H1 (cell line): ENCODE results near the gene TRAP1. TPM values are rescaled to one million over a fixed set of nuclear protein-coding genes. Genes with fewer than 3 reads are reported as not detected.

Experiments used
- CTCF ChIA-PET: fragments of 300-600 bp; sonication (Branson Sonifier 250); formaldehyde crosslinking; loops from one replicate; lab custom pipeline; 2021; ENCODE audit not compliant: partially characterized antibody; lab: Charles Lee
- POLR2A ChIA-PET: fragments of 300-600 bp; sonication (Branson Sonifier 250); formaldehyde crosslinking; loops from one replicate; lab custom pipeline; 2021; ENCODE audit warnings: inconsistent platforms; ENCODE audit not compliant: partially characterized antibody; lab: Charles Lee
- DNase-seq, 2 experiments: peaks; one replicate each; pipeline versions ENCODE4 v3.0.0 to v3.0.0-alpha.2; 2010 to 2022; ENCODE audit warnings: low spot score in 2 of 2, low read depth in 1 of 2, mixed read lengths in 1 of 2
- FAIRE-seq: peaks from 2 replicates; lab custom pipeline; 2011; peaks lifted over from hg19 to GRCh38; lab: Jason Lieb, UNC
- H2AFZ ChIP-seq: 2 replicates; pipeline ENCODE4 v1.8.1; 2012; ENCODE audit warnings: low read length, inconsistent platforms
- H2AK5ac ChIP-seq: 2 replicates; pipeline ENCODE4 v1.6.1; 2013; ENCODE audit warnings: low read depth, low read length
- H2BK120ac ChIP-seq: replicated peaks from 2 replicates; pipeline ENCODE3; 2013; ENCODE audit warnings: low read depth, low read length, inconsistent platforms
- H2BK12ac ChIP-seq: 2 replicates; pipeline ENCODE4 v1.6.1; 2013; ENCODE audit warnings: low read depth, low read length
- H2BK15ac ChIP-seq: 2 replicates; pipeline ENCODE4 v1.6.1; 2013; ENCODE audit warnings: low read length
- H2BK20ac ChIP-seq: 2 replicates; pipeline ENCODE4 v1.6.1; 2013; ENCODE audit warnings: low read length
- H2BK5ac ChIP-seq: 2 replicates; pipeline ENCODE4 v1.6.1; 2013; ENCODE audit warnings: low read depth, low read length
- H3K14ac ChIP-seq: 2 replicates; pipeline ENCODE4 v1.6.1; 2013; ENCODE audit warnings: inconsistent platforms; ENCODE audit not compliant: insufficient read length
- H3K18ac ChIP-seq: 2 replicates; pipeline ENCODE4 v1.6.1; 2013; ENCODE audit warnings: low read length; ENCODE audit errors: extremely low read depth
- H3K23ac ChIP-seq: 2 replicates; pipeline ENCODE4 v1.6.1; 2013; ENCODE audit warnings: inconsistent platforms; ENCODE audit not compliant: insufficient read length
- H3K23me2 ChIP-seq: 2 replicates; pipeline ENCODE4 v1.6.1; 2013; ENCODE audit warnings: low read depth, low read length
- H3K27ac ChIP-seq: 2 replicates; pipeline ENCODE4 v1.6.1; 2011; ENCODE audit warnings: low read depth, low read length, inconsistent platforms
- H3K27me3 ChIP-seq, 4 experiments: replicated peaks in 1 of 4; 1 replicate in 1 of 4; 2 replicates in 3 of 4; pipeline versions ENCODE4 v1.6.1 to v1.8.1; 2011 to 2013; ENCODE audit warnings: low read length in 3 of 4, mild to moderate bottlenecking in 3 of 4, inconsistent platforms in 2 of 4, mixed read lengths in 2 of 4, moderate library complexity in 1 of 4; ENCODE audit not compliant: control insufficient read depth in 3 of 4, insufficient read depth in 3 of 4; ENCODE audit errors: extremely low read depth in 1 of 4
- H3K36me3 ChIP-seq, 4 experiments: 2 replicates each; pipeline versions ENCODE4 v1.6.1 to v1.8.1; 2011 to 2013; ENCODE audit warnings: mild to moderate bottlenecking in 4 of 4, low read length in 3 of 4, moderate library complexity in 2 of 4, control low read depth in 1 of 4, inconsistent platforms in 1 of 4; ENCODE audit not compliant: insufficient read depth in 4 of 4, control insufficient read depth in 2 of 4
- H3K4ac ChIP-seq: replicated peaks from 2 replicates; pipeline ENCODE3; 2013; ENCODE audit warnings: low read length, low read depth, mixed read lengths, inconsistent platforms; ENCODE audit not compliant: insufficient read length
- H3K4me1 ChIP-seq, 4 experiments: replicated peaks in 1 of 4; 1 replicate in 1 of 4; 2 replicates in 3 of 4; pipeline versions ENCODE4 v1.6.1 to v1.8.1; 2011 to 2013; ENCODE audit warnings: low read length in 3 of 4, inconsistent platforms in 2 of 4, mixed read lengths in 1 of 4; ENCODE audit not compliant: insufficient read depth in 4 of 4, control insufficient read depth in 3 of 4
- H3K4me2 ChIP-seq, 2 experiments: 2 replicates each; pipeline versions ENCODE4 v1.6.1 to v1.8.1; 2011 to 2013; ENCODE audit warnings: low read depth in 2 of 2, low read length in 2 of 2, control low read depth in 1 of 2, inconsistent platforms in 1 of 2, mild to moderate bottlenecking in 1 of 2; ENCODE audit not compliant: insufficient read depth in 1 of 2
- H3K4me3 ChIP-seq, 4 experiments: fragments of 200-600, 300-600 bp in 1 of 4; sonication (generic), shearing (Covaris generic), sonication (Bioruptor Twin) in 1 of 4; 2 replicates each; pipeline versions ENCODE4 v1.5.1 to v1.8.1; 2011 to 2016; ENCODE audit warnings: low read length in 4 of 4, low read depth in 3 of 4, control low read depth in 2 of 4, inconsistent platforms in 2 of 4, mild to moderate bottlenecking in 2 of 4, mixed read lengths in 1 of 4, moderate library complexity in 1 of 4; ENCODE audit not compliant: insufficient read depth in 2 of 4; ENCODE audit errors: extremely low read depth in 1 of 4
- H3K56ac ChIP-seq: replicated peaks from 2 replicates; pipeline ENCODE3; 2013; ENCODE audit warnings: low read depth, mild to moderate bottlenecking, mixed read lengths, low read length, inconsistent platforms; ENCODE audit not compliant: insufficient read length
- H3K79me1 ChIP-seq: 2 replicates; pipeline ENCODE4 v1.6.1; 2013; ENCODE audit warnings: low read depth, low read length, control low read depth
- H3K79me2 ChIP-seq, 2 experiments: 2 replicates each; pipeline versions ENCODE4 v1.6.1 to v1.8.1; 2012 to 2013; ENCODE audit warnings: low read length in 2 of 2, mild to moderate bottlenecking in 2 of 2, inconsistent platforms in 1 of 2; ENCODE audit not compliant: insufficient read depth in 2 of 2, control insufficient read depth in 1 of 2
- H3K9ac ChIP-seq, 4 experiments: replicated peaks in 1 of 4; 1 replicate in 1 of 4; 2 replicates in 3 of 4; pipeline versions ENCODE4 v1.6.1 to v1.8.1; 2011 to 2013; ENCODE audit warnings: low read depth in 3 of 4, low read length in 3 of 4, control low read depth in 2 of 4, mild to moderate bottlenecking in 2 of 4, moderate library complexity in 2 of 4, inconsistent platforms in 1 of 4; ENCODE audit errors: extremely low read depth in 1 of 4
- H3K9me3 ChIP-seq, 2 experiments: 2 replicates each; pipeline versions ENCODE4 v1.6.1 to v1.8.1; 2012 to 2013; ENCODE audit warnings: mild to moderate bottlenecking in 2 of 2, moderate library complexity in 2 of 2, control low read depth in 1 of 2, inconsistent platforms in 1 of 2, low read depth in 1 of 2, low read length in 1 of 2, mixed read lengths in 1 of 2; ENCODE audit not compliant: insufficient read depth in 2 of 2
- H4K20me1 ChIP-seq, 2 experiments: replicated peaks in 1 of 2; 2 replicates each; pipeline versions ENCODE3 to v1.8.1; 2011 to 2013; ENCODE audit warnings: inconsistent platforms in 2 of 2, low read length in 2 of 2, mild to moderate bottlenecking in 1 of 2; ENCODE audit not compliant: insufficient read depth in 2 of 2, control insufficient read depth in 1 of 2
- H4K5ac ChIP-seq: 2 replicates; pipeline ENCODE4 v1.6.1; 2013; ENCODE audit warnings: low read length, low read depth, mixed read lengths, inconsistent platforms; ENCODE audit not compliant: insufficient read length
- H4K8ac ChIP-seq: 2 replicates; pipeline ENCODE4 v1.8.0; 2013; ENCODE audit warnings: mild to moderate bottlenecking, moderate library complexity, low read length, inconsistent platforms; ENCODE audit not compliant: insufficient read depth; ENCODE audit errors: extremely low read depth
- H4K91ac ChIP-seq: replicated peaks from 2 replicates; pipeline ENCODE3; 2013; ENCODE audit warnings: low read length, mixed read lengths, inconsistent platforms; ENCODE audit not compliant: insufficient read length
- BACH1 ChIP-seq: IDR thresholded peaks from 2 replicates; pipeline ENCODE4 v1.6.1; 2012; ENCODE audit warnings: low read length, improper control_type of control experiment
- CTBP2 ChIP-seq: IDR thresholded peaks from 2 replicates; pipeline ENCODE4 v1.7.0; 2011; ENCODE audit warnings: borderline replicate concordance, mild to moderate bottlenecking, moderate library complexity, mixed read lengths, low read length; ENCODE audit not compliant: insufficient read depth, insufficient read length
- EGR1 ChIP-seq: IDR thresholded peaks from 2 replicates; pipeline ENCODE4 v1.6.1; 2011; ENCODE audit warnings: low read depth, low read length, borderline replicate concordance
- FOSL1 ChIP-seq: IDR thresholded peaks from 2 replicates; pipeline ENCODE4 v1.6.1; 2011; ENCODE audit warnings: mild to moderate bottlenecking, low read depth, low read length, moderate library complexity; ENCODE audit not compliant: insufficient read depth
- HDAC6 ChIP-seq: IDR thresholded peaks from one replicate; pipeline ENCODE4 v1.7.1; 2012; ENCODE audit warnings: low read depth, mild to moderate bottlenecking, inconsistent platforms, low read length, moderate library complexity
- POLR2A ChIP-seq, 2 experiments: IDR thresholded peaks; 1 replicate in 1 of 2; 2 replicates in 1 of 2; pipeline ENCODE4 v1.6.1; 2011; ENCODE audit warnings: low read depth in 2 of 2, low read length in 2 of 2, mild to moderate bottlenecking in 2 of 2; ENCODE audit errors: control extremely low read depth in 1 of 2
- RAD21 ChIP-seq, 2 experiments: IDR thresholded peaks in 1 of 2; conservative IDR thresholded peaks in 1 of 2; 2 replicates each; pipeline ENCODE4 v1.6.1; 2011; ENCODE audit warnings: low read depth in 2 of 2, low read length in 2 of 2, improper control_type of control experiment in 1 of 2, inconsistent platforms in 1 of 2, mild to moderate bottlenecking in 1 of 2, moderate library complexity in 1 of 2
- RFX5 ChIP-seq: IDR thresholded peaks from 2 replicates; pipeline ENCODE4 v1.6.1; 2011; ENCODE audit warnings: low read depth, low read length, improper control_type of control experiment, borderline replicate concordance
- TAF7 ChIP-seq: optimal IDR thresholded peaks from 2 replicates; pipeline ENCODE3; 2011; ENCODE audit warnings: low read depth, mild to moderate bottlenecking, inconsistent platforms, low read length, moderate library complexity, borderline replicate concordance
- TCF12 ChIP-seq: IDR thresholded peaks from 2 replicates; pipeline ENCODE4 v1.6.1; 2011; ENCODE audit warnings: low read depth, mild to moderate bottlenecking, low read length
- ZNF274 ChIP-seq: IDR thresholded peaks from 2 replicates; pipeline ENCODE4 v1.7.0; 2012; ENCODE audit warnings: low read length, borderline replicate concordance; ENCODE audit errors: extremely low read depth
- WGBS, 2 experiments: shearing (Covaris generic) in 1 of 2; methylation state at CpG; one replicate each; pipeline versions ENCODE4 v1.1.6 to v1.1.7; 2013 to 2015; ENCODE audit warnings: low lambda C conversion rate in 2 of 2, mixed read lengths in 2 of 2, inconsistent platforms in 1 of 2, low coverage in 1 of 2, missing lambda C conversion rate in 1 of 2; ENCODE audit not compliant: insufficient replicate concordance in 2 of 2, insufficient coverage in 1 of 2, insufficient read length in 1 of 2; ENCODE audit errors: extremely low coverage in 1 of 2, missing lambda C conversion rate in 1 of 2; 5-methylcytosine and 5-hydroxymethylcytosine counted together
- polyA plus RNA-seq, 7 experiments: library from polyadenylated mRNA; depleted of rRNA in 3 of 7; stranded (reverse) in 5 of 7; unstranded in 2 of 7; fragments of >200 nt in 5 of 7; fragments of 200-250 nt in 2 of 7; gene quantifications; 1 replicate in 5 of 7; 2 replicates in 1 of 7; 4 replicates in 1 of 7; pipeline versions ENCODE4 v1.2.1 to v1.2.3, GENCODE V29; 2011 to 2013; ENCODE audit warnings: missing spikeins in 2 of 7, mixed read lengths in 2 of 7
- total RNA-seq: library from RNA; stranded (reverse); fragmentation: NEBNext Ultra II Directional; extraction: Animal tissue kit (Norgen Biotek cat#: 25700); gene quantifications from 2 replicates; pipeline ENCODE4 v1.2.1, GENCODE V29; 2021

TRAP1 gene
- total and polyA plus RNA-seq, 2 of the 8 experiments (the other 6 are each of a cell fraction or from before 2014, with no cell fraction given) = 215 to 283 TPM

- Histone ChIP-seq H2BK120ac (no peak overlapping the region), H4K8ac (no peak overlapping the region; the same call in 1 of the 2 replicates), H3K27ac (no peak overlapping the region), H4K91ac (no peak overlapping the region), H3K4ac (no peak overlapping the region), H2AFZ (no peak overlapping the region), H3K18ac (no peak overlapping the region), H4K5ac (no peak overlapping the region), H4K20me1 (peaks cover 0 to 4% of the 10 kb centered on the region in 2 experiments), H2BK5ac (no peak overlapping the region), H3K36me3 (peaks cover 0 to 5% (median 0%) of the 10 kb centered on the region in 4 experiments; a peak in 2 of 8 replicates), H3K23ac (no peak overlapping the region), H3K9me3 (no peaks in the 10 kb centered on the region), H3K4me3 (no peak overlapping the region), H3K79me2 (peaks cover 0 to 67% of the 10 kb centered on the region in 2 experiments; a peak in 3 of 4 replicates), H3K23me2 (no peaks in the 10 kb centered on the region), H3K4me1 (no peaks in the 10 kb centered on the region; a peak in 2 of 7 replicates), H2AK5ac (no peak overlapping the region), H2BK15ac (no peak overlapping the region), H3K4me2 (no peak overlapping the region), H3K14ac (no peak overlapping the region), H2BK12ac (no peak overlapping the region), H2BK20ac (no peak overlapping the region), H3K79me1 (peaks cover 10% of the 10 kb centered on the region; the same call in 1 of the 2 replicates), H3K27me3 (no peaks in the 10 kb centered on the region), H3K56ac (no peak overlapping the region), H3K9ac (no peak overlapping the region; a peak in 1 of 7 replicates)
- FAIRE-seq (no peak), DNase-seq (no peak)
- POLR2A ChIA-PET = interaction anchor here (0.6 to 1.9 kb wide), 6 partner anchors 8 to 477 kb away, joined by 3 to 7 read pairs (median 3); partner anchors contain the start of gene TRAP1
- CTCF ChIA-PET = interaction anchor here (0.6 to 1.3 kb wide), 6 partner anchors 10 to 708 kb away, joined by 3 read pairs; no protein-coding TSS in a partner anchor
- no peak for TF ChIP-seq ZNF274
- no peak for TF ChIP-seq TAF7
- TF ChIP-seq TCF12 = no peak
- TF ChIP-seq POLR2A (IDR thresholded peaks at IDR 0.05; ENCODE audit: control extremely low read depth in 1 of 2, low read depth in 2 of 2, low read length in 2 of 2) = no peak
- TF ChIP-seq FOSL1 = no peak
- no peak for TF ChIP-seq BACH1
- TF ChIP-seq CTBP2 = no peak
- no peak for TF ChIP-seq RAD21 (IDR thresholded peaks at IDR 0.05 in 1 of 2, conservative IDR thresholded peaks at IDR 0.05 in 1 of 2; ENCODE audit: low read depth in 2 of 2, low read length in 2 of 2)
- no peak for TF ChIP-seq EGR1
- TF ChIP-seq HDAC6 = no peak
- TF ChIP-seq RFX5 = no peak
- 91% methylated on average over 9 of the region's 13 CpGs; no CpG with 5 or more reads in 1 of the 2 experiments for WGBS, 2 experiments
Observed at GRCh38 chr16:3696425-3697218, 20.7 kb downstream of the TRAP1 start.
